ENCODE measurements around the gene CDC45. TPM values are rescaled to one million over a fixed set of nuclear protein-coding genes. Genes with fewer than 3 reads are reported as not detected.
"Not testable (repeated sequence)": the region's sequence is repeated elsewhere in the genome, so short reads cannot be mapped to it uniquely, and the experiment has no call there.

The CDC45 gene
- total RNA-seq, 4 donors from 2014 or later = 11.7 TPM; not detected in 3

DNA sequence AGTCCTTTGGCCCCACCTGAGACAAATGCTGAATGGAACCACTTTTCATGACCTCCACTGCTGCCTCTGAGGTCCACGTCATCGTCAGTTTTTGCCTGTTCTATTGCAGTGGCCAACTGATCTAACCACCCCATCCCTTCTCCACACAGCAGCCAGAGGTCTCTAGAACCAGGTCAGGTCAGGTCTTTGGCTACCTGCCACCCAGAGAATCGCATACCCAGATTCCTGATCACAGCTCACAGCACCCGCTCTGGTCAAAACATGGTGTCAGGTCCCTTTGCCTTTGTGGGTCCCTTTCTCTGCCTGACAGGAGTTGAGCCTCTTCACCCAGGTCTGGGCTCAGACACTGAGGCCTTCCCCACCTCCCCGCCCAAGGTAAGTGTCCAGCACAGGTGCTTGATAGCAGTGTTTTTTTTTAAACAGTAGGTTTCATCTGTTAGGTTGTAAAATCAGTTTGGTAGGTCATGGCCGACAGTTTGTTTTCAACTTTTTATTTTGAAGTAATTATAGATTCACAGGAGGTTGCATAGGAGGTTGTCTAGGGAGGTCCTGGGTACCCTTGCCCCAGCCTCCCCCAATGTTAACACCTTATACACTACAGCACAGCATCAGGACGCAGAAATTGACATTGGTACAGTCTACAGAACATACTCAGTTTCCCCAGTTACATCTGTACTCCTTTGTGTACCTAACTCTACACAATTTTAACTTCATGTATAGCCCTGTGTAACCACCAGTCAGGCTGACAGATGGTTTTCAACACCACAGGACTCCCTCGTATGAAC, 39.1 kb upstream of the CDC45 start:
- H3K4me1 ChIP-seq = no peaks in the 10 kb centered on the region
- no peak overlapping the region for H3K4me3 ChIP-seq
- no peak overlapping the region for H3K27ac ChIP-seq
- no peak for TF ChIP-seq POLR2A (IDR thresholded peaks at IDR 0.05)
- no peak for TF ChIP-seq CTCF (IDR thresholded peaks at IDR 0.05)
- no peaks in the 10 kb centered on the region for H3K27me3 ChIP-seq
- H3K9me3 ChIP-seq = no peaks in the 10 kb centered on the region
- no peaks in the 10 kb centered on the region for H3K36me3 ChIP-seq
- intact Hi-C loops (cut with DNase I; ENCODE audit: low total_unique reads) = no loop called here
- DNase-seq = no peak

DNA sequence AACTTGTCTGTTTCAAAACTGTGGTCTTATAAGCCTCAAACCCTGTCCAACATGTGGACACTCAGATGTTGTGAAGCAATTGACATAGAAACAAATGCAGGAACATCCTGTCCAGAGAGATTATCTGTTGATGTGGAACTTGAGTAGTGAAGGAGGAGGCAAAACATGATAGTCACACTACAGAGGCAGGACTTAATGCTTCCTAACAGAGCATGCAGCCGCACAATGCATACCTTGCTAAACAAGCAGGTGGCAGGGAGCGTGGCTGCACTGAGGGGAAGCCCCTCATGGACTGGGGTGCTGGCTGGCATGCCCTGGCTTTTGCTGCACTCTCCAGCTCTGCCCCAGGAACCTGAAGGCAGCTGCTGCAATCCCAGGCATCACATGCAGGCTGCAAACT, 37.6 kb upstream of the CDC45 start:
- H3K4me3 ChIP-seq = no peak overlapping the region
- H3K36me3 ChIP-seq = no peaks in the 10 kb centered on the region
- H3K27ac ChIP-seq = no peak overlapping the region
- H3K4me1 ChIP-seq = no peaks in the 10 kb centered on the region
- H3K9me3 ChIP-seq = no peaks in the 10 kb centered on the region
- DNase-seq = no peak
- no peak for TF ChIP-seq POLR2A (IDR thresholded peaks at IDR 0.05)
- no peak for TF ChIP-seq CTCF (IDR thresholded peaks at IDR 0.05)
- no peaks in the 10 kb centered on the region for H3K27me3 ChIP-seq
- intact Hi-C loops (cut with DNase I; ENCODE audit: low total_unique reads) = no loop called here

DNA sequence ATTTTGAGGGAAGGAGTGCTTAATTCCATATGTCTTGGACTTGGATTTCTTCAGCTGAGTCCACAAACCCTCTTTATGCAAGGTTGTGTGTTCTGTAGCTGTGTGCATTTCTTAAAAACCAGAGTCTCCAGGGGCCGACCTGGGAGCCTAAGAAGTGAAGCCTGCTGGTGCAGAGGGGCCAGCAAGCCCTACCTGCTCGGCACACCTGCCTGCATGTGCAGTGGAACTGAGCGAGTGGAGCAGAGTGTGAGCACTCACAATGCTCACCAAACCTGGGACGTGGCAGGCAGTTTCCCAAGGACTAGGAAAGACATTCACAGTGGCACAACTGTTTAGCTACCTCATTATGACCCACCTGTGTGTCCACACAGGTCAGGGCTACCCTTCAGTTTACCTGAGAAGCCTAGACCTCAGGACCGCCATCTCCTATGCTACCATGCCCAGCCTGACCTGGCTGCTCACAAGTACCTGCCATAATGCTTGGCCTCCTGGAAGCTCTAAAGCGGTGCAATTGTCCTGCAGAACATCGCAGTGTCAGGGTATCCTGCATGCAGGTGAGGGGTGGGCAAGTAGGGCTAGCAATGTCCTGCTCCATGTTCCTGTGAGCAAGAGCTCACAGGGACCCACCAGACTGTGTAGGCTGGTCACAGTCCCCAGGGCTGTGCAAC, 36.0 kb upstream of the CDC45 start:
- Histone ChIP-seq H3K27ac (no peak overlapping the region), H3K4me1 (no peaks in the 10 kb centered on the region), H3K27me3 (no peaks in the 10 kb centered on the region), H3K9me3 (no peaks in the 10 kb centered on the region), H3K36me3 (no peaks in the 10 kb centered on the region), H3K4me3 (no peak overlapping the region)
- intact Hi-C loops (cut with DNase I; ENCODE audit: low total_unique reads) = no loop called here
- TF ChIP-seq CTCF (IDR thresholded peaks at IDR 0.05) = no peak
- no peak for TF ChIP-seq POLR2A (IDR thresholded peaks at IDR 0.05)
- DNase-seq = no peak

DNA sequence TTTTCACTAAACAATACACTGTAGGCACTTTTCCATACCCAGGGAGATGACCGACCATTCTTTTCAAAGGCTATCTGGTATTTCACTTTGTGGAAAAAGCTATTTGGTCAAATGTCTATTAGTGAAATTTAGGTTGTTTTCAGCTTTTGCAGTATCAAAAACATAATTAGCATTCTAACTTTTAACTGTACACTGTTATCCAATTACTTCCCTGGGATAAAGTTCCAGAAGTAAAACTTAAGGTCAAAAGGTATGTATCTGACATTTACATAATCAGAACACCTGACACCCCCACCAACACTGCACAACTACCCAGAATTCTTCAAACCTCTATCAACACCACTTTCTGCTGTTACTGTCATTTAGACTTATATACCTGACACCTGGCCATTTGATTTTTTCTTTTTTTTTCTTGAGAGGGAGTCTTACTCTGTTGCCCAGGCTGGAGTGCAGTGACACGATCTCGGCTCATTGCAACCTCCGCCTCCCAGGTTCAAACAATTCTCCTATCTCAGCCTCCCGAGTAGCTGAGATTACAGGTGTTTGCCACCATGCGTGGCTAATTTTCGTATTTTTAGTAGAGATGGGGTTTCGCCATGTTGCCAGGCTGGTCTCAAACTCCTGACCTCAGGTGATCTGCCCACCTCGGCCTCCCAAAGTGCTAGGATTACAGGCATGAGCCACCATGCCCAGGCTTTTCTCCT, 34.3 kb upstream of the CDC45 start:
- H3K36me3 ChIP-seq; H3K9me3 ChIP-seq; H3K4me1 ChIP-seq; H3K27ac ChIP-seq; intact Hi-C loops (cut with DNase I; ENCODE audit: low total_unique reads); DNase-seq; H3K27me3 ChIP-seq; H3K4me3 ChIP-seq: not testable (repeated sequence)

- peak overlapping the region; percentile 63 to 96 for H3K4me3 ChIP-seq
- no peak for TF ChIP-seq POLR2A (IDR thresholded peaks at IDR 0.05)
- no peak for TF ChIP-seq CTCF (IDR thresholded peaks at IDR 0.05)
- no peaks in the 10 kb centered on the region for H3K4me1 ChIP-seq
- no peaks in the 10 kb centered on the region for H3K9me3 ChIP-seq
- no peaks in the 10 kb centered on the region for H3K27me3 ChIP-seq
- intact Hi-C loops (cut with DNase I; ENCODE audit: low total_unique reads) = no loop called here
- H3K27ac ChIP-seq = peak overlapping the region; percentile 91 to 94
- H3K36me3 ChIP-seq = no peaks in the 10 kb centered on the region
- DNase-seq = no peak
These were observed 33.0 kb upstream of the CDC45 start for GRCh38 chr22:19446603-19447329.
